HepG2 (cell line): ENCODE measurements around the gene TXNL4A. TPM values are rescaled to one million over a fixed set of nuclear protein-coding genes. Genes with fewer than 3 reads are reported as not detected.
A peak's percentile ranks its signal among the peaks of the same experiment; 100 is the strongest.

ENCODE experiments used
- ATAC-seq: fragments of 200-7000 bp; cut with Tn5 transposase; 3 replicates; pipeline ENCODE4 v1.9.1; 2020; ENCODE audit warnings: mild to moderate bottlenecking, moderate library complexity
- BruUV-seq: library from RNA; stranded (reverse); fragments of 400-500 nt; replicated peaks from 2 replicates; lab custom pipeline; 2021; lab: Mats Ljungman, UMichigan
- CTCF ChIA-PET: fragments of 300-600 bp; formaldehyde crosslinking; extraction: SDS; loops from one replicate; lab custom pipeline; 2021; ENCODE audit warnings: low total read pairs, inconsistent platforms, low intra/inter-chr PET ratio; lab: Yijun Ruan, JAX
- POLR2A ChIA-PET: fragments of 350-600 bp; sonication (Branson Sonifier 250); formaldehyde crosslinking; loops from one replicate; lab custom pipeline; 2020; ENCODE audit warnings: antibody characterized with exemption, inconsistent platforms; lab: Yijun Ruan, JAX
- DNase-seq: peaks from one replicate; pipeline ENCODE4 v3.0.0-alpha.2; 2015; ENCODE audit warnings: low spot score
- FAIRE-seq: peaks from 3 replicates; lab custom pipeline; 2011; peaks lifted over from hg19 to GRCh38; lab: Jason Lieb, UNC
- H2AFZ ChIP-seq: one replicate; pipeline ENCODE4 v1.6.1; 2011; ENCODE audit warnings: low read length, inconsistent platforms
- H3K27ac ChIP-seq: fragments of 300-600 bp; 3 replicates; pipeline ENCODE4 v1.8.0; 2011; ENCODE audit warnings: mixed run types, mild to moderate bottlenecking, mixed read lengths, low read length, inconsistent platforms; ENCODE audit not compliant: insufficient read depth; ENCODE audit errors: extremely low read length
- H3K27me3 ChIP-seq, 2 experiments: fragments of 200-600 bp in 1 of 2; 2 replicates in 1 of 2; 3 replicates in 1 of 2; pipeline versions ENCODE4 v1.6.0 to v1.8.0; 2011; ENCODE audit warnings: low read length in 2 of 2, mild to moderate bottlenecking in 2 of 2, moderate library complexity in 2 of 2, inconsistent platforms in 1 of 2; ENCODE audit not compliant: insufficient read depth in 2 of 2, control insufficient read depth in 1 of 2
- H3K36me3 ChIP-seq, 2 experiments: fragments of 200-600 bp in 1 of 2; replicated peaks in 1 of 2; 2 replicates in 1 of 2; 3 replicates in 1 of 2; pipeline versions ENCODE4 v1.5.1 to v1.8.0; 2011; ENCODE audit warnings: low read length in 2 of 2, inconsistent platforms in 1 of 2; ENCODE audit not compliant: insufficient read depth in 2 of 2, control insufficient read depth in 1 of 2
- H3K4me1 ChIP-seq: 2 replicates; pipeline ENCODE4 v1.5.1; 2012; ENCODE audit warnings: low read length, inconsistent platforms; ENCODE audit not compliant: insufficient read depth
- H3K4me2 ChIP-seq: 2 replicates; pipeline ENCODE4 v1.6.0; 2011; ENCODE audit warnings: low read depth, low read length, inconsistent platforms
- H3K4me3 ChIP-seq, 3 experiments: fragments of 200-600 bp in 1 of 3; sonication (generic), shearing (Covaris generic) in 1 of 3; replicated peaks in 1 of 3; 2 replicates each; pipeline ENCODE4 v1.5.1; 2011 to 2016; ENCODE audit warnings: low read length in 3 of 3, inconsistent platforms in 2 of 3, low read depth in 2 of 3, mild to moderate bottlenecking in 2 of 3, control low read depth in 1 of 3, mixed read lengths in 1 of 3; ENCODE audit not compliant: insufficient read depth in 1 of 3
- H3K79me2 ChIP-seq: one replicate; pipeline ENCODE4 v1.6.1; 2011; ENCODE audit warnings: low read length, inconsistent platforms; ENCODE audit not compliant: insufficient read depth
- H3K9ac ChIP-seq: 2 replicates; pipeline ENCODE4 v1.6.0; 2011; ENCODE audit warnings: mild to moderate bottlenecking, low read depth, low read length, inconsistent platforms; ENCODE audit not compliant: insufficient read depth
- H3K9me3 ChIP-seq: 2 replicates; pipeline ENCODE4 v1.5.1; 2012; ENCODE audit warnings: mild to moderate bottlenecking, low read length
- H4K20me1 ChIP-seq: 2 replicates; pipeline ENCODE4 v1.6.0; 2011; ENCODE audit warnings: inconsistent platforms, mild to moderate bottlenecking, low read length, moderate library complexity; ENCODE audit not compliant: insufficient read depth
- CBX5 ChIP-seq: sonication (generic); formaldehyde crosslinking; IDR thresholded peaks from 2 replicates; pipeline ENCODE4 v1.4.0; 2020; ENCODE audit warnings: missing genetic modification reagents, borderline replicate concordance
- GZF1 ChIP-seq: sonication (generic); formaldehyde crosslinking; IDR thresholded peaks from 2 replicates; pipeline ENCODE4 v1.5.1; 2020; ENCODE audit warnings: mild to moderate bottlenecking, missing genetic modification reagents
- KLF15 ChIP-seq: sonication (generic); formaldehyde crosslinking; IDR thresholded peaks from 2 replicates; pipeline ENCODE4 v1.8.1; 2023; ENCODE audit warnings: borderline replicate concordance, mild to moderate bottlenecking, inconsistent platforms, missing genetic modification reagents, mixed read lengths
- MAFF ChIP-seq: IDR thresholded peaks from 2 replicates; pipeline ENCODE4 v1.6.1; 2011; ENCODE audit warnings: low read depth, low read length, improper control_type of control experiment
- MXD4 ChIP-seq: IDR thresholded peaks from 2 replicates; pipeline ENCODE4 v1.6.1; 2016; ENCODE audit warnings: mild to moderate bottlenecking, missing biosample characterization, missing genetic modification reagents
- NFE2L1 ChIP-seq: sonication (generic); formaldehyde crosslinking; IDR thresholded peaks from 2 replicates; pipeline ENCODE4 v1.4.0; 2020; ENCODE audit warnings: missing genetic modification reagents, mild to moderate bottlenecking, borderline replicate concordance
- NR2F6 ChIP-seq, 2 experiments: IDR thresholded peaks; 2 replicates each; pipeline ENCODE4 v1.6.1; 2016; ENCODE audit warnings: antibody characterized with exemption in 1 of 2, mild to moderate bottlenecking in 1 of 2
- PCBP1 ChIP-seq: fragments of 200-400 bp; formaldehyde crosslinking; IDR thresholded peaks from 2 replicates; pipeline ENCODE4 v1.6.1; 2017; ENCODE audit warnings: mild to moderate bottlenecking, low read depth, low read length, borderline replicate concordance
- SP5 ChIP-seq: IDR thresholded peaks from 2 replicates; pipeline ENCODE4 v1.6.1; 2016; ENCODE audit warnings: low read depth, borderline replicate concordance
- THRA ChIP-seq: sonication (generic); formaldehyde crosslinking; IDR thresholded peaks from 2 replicates; pipeline ENCODE4 v1.4.0; 2020; ENCODE audit warnings: missing genetic modification reagents, borderline replicate concordance
- ZGPAT ChIP-seq: IDR thresholded peaks from 2 replicates; pipeline ENCODE4 v1.6.1; 2016; ENCODE audit warnings: mild to moderate bottlenecking
- ZNF335 ChIP-seq: sonication (generic); formaldehyde crosslinking; IDR thresholded peaks from 2 replicates; pipeline ENCODE4 v1.4.0; 2020; ENCODE audit warnings: missing genetic modification reagents
- ZNF367 ChIP-seq: sonication (generic); formaldehyde crosslinking; IDR thresholded peaks from 2 replicates; pipeline ENCODE4 v1.4.0; 2020; ENCODE audit warnings: missing genetic modification reagents, borderline replicate concordance
- ZNF770 ChIP-seq: sonication (generic); formaldehyde crosslinking; IDR thresholded peaks from 2 replicates; pipeline ENCODE4 v1.5.0; 2020; ENCODE audit warnings: mild to moderate bottlenecking, missing genetic modification reagents
- ZSCAN21 ChIP-seq: sonication (generic); formaldehyde crosslinking; IDR thresholded peaks from 2 replicates; pipeline ENCODE4 v1.8.0; 2022; ENCODE audit warnings: mild to moderate bottlenecking, missing genetic modification reagents, moderate library complexity, borderline replicate concordance
- WGBS: methylation state at CpG from one replicate; pipeline ENCODE4 v1.1.6; 2017; ENCODE audit warnings: low lambda C conversion rate; 5-methylcytosine and 5-hydroxymethylcytosine counted together
- in situ Hi-C: cut with HindIII; loops from 2 replicates; pipeline ENCODE4 v1.10.0; 2017; ENCODE audit warnings: low pct_unique_long_range_greater_than_20kb; ENCODE audit not compliant: extremely low pct_ligation_motif_present
- intact Hi-C: fragments of 100-400 bp; cut with micrococcal nuclease; formaldehyde crosslinking; loops from one replicate; pipeline ENCODE4 v1.10.0; 2022; ENCODE audit not compliant: unreplicated experiment
- polyA plus RNA-seq, 8 experiments: library from polyadenylated mRNA; depleted of rRNA in 3 of 8; stranded (reverse) in 7 of 8; unstranded in 1 of 8; fragments of >200 nt; fragmentation: Illumina TruSeq in 4 of 8; extraction: Trizol in 4 of 8; gene quantifications; 2 replicates each; pipeline versions ENCODE4 v1.2.1 to v1.2.3, GENCODE V29; 2011 to 2016; ENCODE audit warnings: low read depth in 4 of 8, missing spikeins in 1 of 8, mixed read lengths in 1 of 8; ENCODE audit not compliant: insufficient read depth in 1 of 8
- total RNA-seq, 5 experiments: library from RNA; depleted of rRNA; stranded (reverse); fragments of >200 nt; fragmentation: Illumina TruSeq; extraction: Trizol; gene quantifications; 2 replicates each; pipeline ENCODE4 v1.2.3, GENCODE V29; 2016; ENCODE audit warnings: low read depth in 1 of 5

TXNL4A gene
- total and polyA plus RNA-seq, 2 of the 13 experiments (the other 11 are each of a cell fraction or from before 2014, with no cell fraction given) = 172 to 202 TPM

GRCh38 chr18:79961527-79962291, 26.7 kb downstream of the TXNL4A start (continued):
- no peak for TF ChIP-seq THRA (CRISPR knock-in tag)
- TF ChIP-seq CBX5 (CRISPR knock-in tag) = 0 out of 2 replicates have a peak, but pooled peaks have one; percentile 25
- no peak for TF ChIP-seq KLF15 (CRISPR knock-in tag)
- TF ChIP-seq MXD4 (CRISPR knock-in tag) = 0 out of 2 replicates have a peak, but pooled peaks have one; percentile 29
- no peak for TF ChIP-seq ZNF367 (CRISPR knock-in tag)
- TF ChIP-seq ZNF335 (CRISPR knock-in tag) = no peak
- TF ChIP-seq ZSCAN21 = peak; percentile 55; the same call in 1 of the 2 replicates
- TF ChIP-seq PCBP1 = no peak
- TF ChIP-seq, all 625 proteins: peak for 25

GRCh38 chr18:79960921-79961526, 27.3 kb downstream of the TXNL4A start:
- CTCF ChIA-PET = no interaction called here
- TF ChIP-seq SP5 = no peak
- no peak for TF ChIP-seq NR2F6 (IDR thresholded peaks at IDR 0.05)
- TF ChIP-seq NR2F6 (CRISPR knock-in tag; IDR thresholded peaks at IDR 0.05) = 0 out of 2 replicates have a peak, but pooled peaks have one; percentile 10
- no peak for TF ChIP-seq GZF1 (CRISPR knock-in tag)
- 0 out of 2 replicates have a peak, but pooled peaks have one; percentile 18 for TF ChIP-seq ZGPAT
- TF ChIP-seq MAFF = 0 out of 2 replicates have a peak, but pooled peaks have one; percentile 12
- peak; percentile 96 for TF ChIP-seq ZNF770 (CRISPR knock-in tag)
- TF ChIP-seq NFE2L1 (CRISPR knock-in tag) = 0 out of 2 replicates have a peak, but pooled peaks have one; percentile 36

More at GRCh38 chr18:79960921-79961526, 27.3 kb downstream of the TXNL4A start:
- FAIRE-seq = no peak
- Histone ChIP-seq H4K20me1 (no peaks in the 10 kb centered on the region), H3K4me3 (peak overlapping the region; percentile 6 to 59 (median 27); a peak in 5 of 6 replicates), H3K9me3 (no peaks in the 10 kb centered on the region), H3K4me2 (peak overlapping the region; percentile 81), H3K9ac (peak overlapping the region; percentile 58), H3K4me1 (peaks cover 58% of the 10 kb centered on the region), H3K36me3 (no peaks in the 10 kb centered on the region), H2AFZ (no peak overlapping the region), H3K27ac (peak overlapping the region; percentile 46), H3K79me2 (peaks cover 9% of the 10 kb centered on the region), H3K27me3 (no peaks in the 10 kb centered on the region)
- POLR2A ChIA-PET = interaction anchor here (1.0 to 1.9 kb wide), 7 partner anchors 8 to 28 kb away, joined by 3 to 20 read pairs (median 5); partner anchors contain the start of gene SLC66A2
- no TSS peak for BruUV-seq
- DNase-seq = no peak
- ATAC-seq = no peak
- WGBS = 71% methylated on average over 12 of the region's 16 CpGs
- in situ Hi-C loops (no loop called here), intact Hi-C loops (no loop called here)
